PFSK-1 (cell line): ENCODE measurements around the gene FBXL12.

Experiments
- POLR2AphosphoS5 ChIP-seq: IDR thresholded peaks from 2 replicates; pipeline ENCODE4 v1.6.1; 2012; ENCODE audit warnings: low read depth, mild to moderate bottlenecking, control low read depth, low read length, moderate library complexity
- REST ChIP-seq, 2 experiments: IDR thresholded peaks; 2 replicates each; pipeline versions ENCODE4 v1.6.1 to v1.8.0; 2011 to 2012; ENCODE audit warnings: low read depth in 2 of 2, low read length in 2 of 2, control low read depth in 1 of 2, inconsistent platforms in 1 of 2, mild to moderate bottlenecking in 1 of 2, moderate library complexity in 1 of 2; ENCODE audit not compliant: insufficient read depth in 1 of 2
- SIN3A ChIP-seq: IDR thresholded peaks from 2 replicates; pipeline ENCODE4 v1.6.1; 2012; ENCODE audit warnings: mild to moderate bottlenecking, low read length, moderate library complexity, borderline replicate concordance; ENCODE audit not compliant: insufficient read depth

DNA sequence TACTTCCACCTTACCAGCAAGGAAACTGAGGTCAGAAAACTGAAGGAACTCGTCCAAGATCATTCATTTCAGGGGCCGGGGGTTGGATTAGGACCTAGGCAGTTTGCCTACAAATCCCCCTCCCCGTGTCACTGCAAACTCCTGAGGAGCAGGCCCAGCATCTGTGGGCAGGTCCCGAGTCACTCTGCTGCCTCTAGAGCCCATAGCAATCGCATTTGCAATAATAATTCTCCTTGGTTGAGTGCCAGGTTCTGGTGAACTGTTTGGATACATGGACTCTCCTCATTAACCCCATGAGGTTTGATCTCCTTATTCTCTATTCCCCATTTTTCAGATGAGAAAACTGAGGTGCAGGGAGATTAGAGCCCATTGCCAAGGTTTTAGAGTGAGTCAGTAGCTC, 17.1 kb upstream of the FBXL12 start:
- TF ChIP-seq POLR2AphosphoS5 (no peak; the same call in 1 of the 2 replicates), SIN3A (no peak), REST (IDR thresholded peaks at IDR 0.05; ENCODE audit: insufficient read depth in 1 of 2, low read depth in 2 of 2, low read length in 2 of 2) (no peak)
